Psoas muscle (tissue), 8 donors: ENCODE data around the gene UVSSA. TPM values are rescaled to one million over a fixed set of nuclear protein-coding genes. Genes with fewer than 3 reads are reported as not detected.
"Not testable (repeated sequence)": the region's sequence is repeated elsewhere in the genome, so short reads cannot be mapped to it uniquely, and the experiment has no call there.

Source experiments
- ATAC-seq, 4 donors: fragments of 200-7000 bp; cut with Tn5 transposase; one replicate each; pipeline ENCODE4 v1.9.1; 2020; ENCODE audit warnings: moderate library complexity in 3 of 4, mild to moderate bottlenecking in 2 of 4
- DNase-seq, 2 donors: peaks; one replicate each; pipeline ENCODE4 v3.0.0-alpha.2; 2020
- H3K27ac ChIP-seq: fragments of 200-600 bp; one replicate; pipeline ENCODE4 v1.8.0; 2022
- H3K27me3 ChIP-seq, 3 donors: fragments of 200-600 bp in 1 of 3; one replicate each; pipeline versions ENCODE4 v1.6.1 to v1.8.0; 2013 to 2022; ENCODE audit warnings: low read length in 2 of 3, mild to moderate bottlenecking in 2 of 3, moderate library complexity in 1 of 3; ENCODE audit not compliant: insufficient read depth in 3 of 3
- H3K36me3 ChIP-seq, 2 donors: fragments of 200-600 bp in 1 of 2; one replicate each; pipeline versions ENCODE4 v1.6.1 to v1.8.0; 2013 to 2022; ENCODE audit warnings: low read depth in 1 of 2, mild to moderate bottlenecking in 1 of 2, moderate library complexity in 1 of 2; ENCODE audit not compliant: insufficient read depth in 1 of 2
- H3K4me1 ChIP-seq: fragments of 200-600 bp; one replicate; pipeline ENCODE4 v1.8.0; 2022
- H3K4me3 ChIP-seq: fragments of 200-600 bp; one replicate; pipeline ENCODE4 v1.8.0; 2022; ENCODE audit warnings: mild to moderate bottlenecking
- H3K9me3 ChIP-seq: fragments of 200-600 bp; one replicate; pipeline ENCODE4 v1.8.0; 2022
- WGBS, 3 donors: extraction: QIAGEN DNeasy Blood & Tissue Kit; methylation state at CpG; one replicate each; pipeline versions ENCODE4 v1.1.6 to v1.1.7; 2013; 5-methylcytosine and 5-hydroxymethylcytosine counted together
- intact Hi-C, 2 donors: fragments of 100-400 bp; cut with DNase I; formaldehyde crosslinking; loops; one replicate each; pipeline versions ENCODE4 v1.11.0 to v1.14.2; 2022
- polyA plus RNA-seq, 3 donors: library from polyadenylated mRNA; stranded (reverse); fragments of 200-250 nt; gene quantifications; one replicate each; pipeline ENCODE4 v1.2.3, GENCODE V29; 2013
- total RNA-seq, 4 donors: library from RNA; stranded (reverse); fragmentation: NEBNext Ultra II Directional in 2 of 4; extraction: Animal tissue kit (Norgen Biotek cat#: 25700) in 2 of 4; gene quantifications; one replicate each; pipeline versions ENCODE4 v1.2.1 to v1.2.4, GENCODE V29; 2021 to 2023
- TF ChIP-seq, protein P1 (sequence below): fragments of 200-600 bp; IDR thresholded peaks from one replicate; pipeline ENCODE4 v1.8.0; 2022; ENCODE audit warnings: antibody characterized with exemption
- donor health status: healthy with polysubstance abuse.
- donor health status: DM: no; HTN: no; CAD: no; lungs with moderate emphysema.
- donor health status: Bipolar disorder and iron deficiency.
- donor health status: healthy.
- donor health status: DM: yes; HTN: yes; CAD: no.
- donor health status: DM: no; HTN: no; CAD: no.
- donor health status: DM: no; HTN: no; CAD: no.
- donor health status: DM: yes; HTN: yes; CAD: no.

The UVSSA gene
- total and polyA plus RNA-seq, 7 donors, result 1.9 to 9.4 (median 7.7) TPM

DNA sequence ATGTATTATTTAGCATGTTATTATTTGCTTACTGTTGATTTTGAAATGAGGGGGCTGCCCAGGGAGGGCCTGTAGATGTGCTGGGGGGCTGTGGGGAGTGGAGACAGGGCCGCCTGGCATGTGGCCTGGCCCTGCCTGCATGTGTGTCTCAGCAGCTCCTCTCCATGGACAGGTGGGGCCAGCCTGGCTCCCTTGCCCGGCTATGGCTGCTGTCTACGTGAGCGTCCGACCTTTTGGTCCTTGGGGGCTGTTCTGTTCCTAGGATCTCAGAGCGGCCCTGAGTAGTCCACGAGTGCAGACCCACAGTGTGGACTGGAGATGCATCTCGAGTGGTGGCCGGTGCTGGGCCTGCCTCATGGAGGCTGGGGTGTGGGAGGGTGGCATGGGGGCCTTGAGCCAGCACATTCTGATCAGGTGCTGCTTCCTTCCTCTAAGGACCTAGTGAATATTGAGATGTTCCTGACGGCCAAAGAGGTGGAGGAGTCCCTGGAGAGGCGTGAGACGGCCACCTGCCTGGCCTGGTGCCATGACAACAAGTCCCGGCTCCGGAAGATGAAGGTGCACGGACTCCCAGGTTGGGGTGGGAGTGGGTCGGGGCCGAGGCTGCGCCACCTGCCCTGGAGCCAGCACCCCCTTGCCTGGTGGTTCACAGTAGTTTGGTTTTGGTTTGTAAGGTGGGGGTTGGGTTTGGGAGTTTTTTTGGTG is 24.9 kb upstream of the UVSSA start:
- Histone ChIP-seq H3K9me3 (no peaks in the 10 kb centered on the region), H3K27ac (no peak overlapping the region), H3K4me3 (no peak overlapping the region), H3K36me3 (peaks cover 2 to 61% of the 10 kb centered on the region in 2 donors), H3K4me1 (peaks cover 5% of the 10 kb centered on the region), H3K27me3 (no peaks in the 10 kb centered on the region)
- ATAC-seq (no peak), DNase-seq (peak; percentile 5 to 44)
- TF ChIP-seq, protein P1, sequence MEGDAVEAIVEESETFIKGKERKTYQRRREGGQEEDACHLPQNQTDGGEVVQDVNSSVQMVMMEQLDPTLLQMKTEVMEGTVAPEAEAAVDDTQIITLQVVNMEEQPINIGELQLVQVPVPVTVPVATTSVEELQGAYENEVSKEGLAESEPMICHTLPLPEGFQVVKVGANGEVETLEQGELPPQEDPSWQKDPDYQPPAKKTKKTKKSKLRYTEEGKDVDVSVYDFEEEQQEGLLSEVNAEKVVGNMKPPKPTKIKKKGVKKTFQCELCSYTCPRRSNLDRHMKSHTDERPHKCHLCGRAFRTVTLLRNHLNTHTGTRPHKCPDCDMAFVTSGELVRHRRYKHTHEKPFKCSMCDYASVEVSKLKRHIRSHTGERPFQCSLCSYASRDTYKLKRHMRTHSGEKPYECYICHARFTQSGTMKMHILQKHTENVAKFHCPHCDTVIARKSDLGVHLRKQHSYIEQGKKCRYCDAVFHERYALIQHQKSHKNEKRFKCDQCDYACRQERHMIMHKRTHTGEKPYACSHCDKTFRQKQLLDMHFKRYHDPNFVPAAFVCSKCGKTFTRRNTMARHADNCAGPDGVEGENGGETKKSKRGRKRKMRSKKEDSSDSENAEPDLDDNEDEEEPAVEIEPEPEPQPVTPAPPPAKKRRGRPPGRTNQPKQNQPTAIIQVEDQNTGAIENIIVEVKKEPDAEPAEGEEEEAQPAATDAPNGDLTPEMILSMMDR, result no peak
- intact Hi-C loops, result no loop called here
- 87 to 90% (median 90%) methylated on average over 18 of the region's 18 CpGs for WGBS, 3 donors

DNA sequence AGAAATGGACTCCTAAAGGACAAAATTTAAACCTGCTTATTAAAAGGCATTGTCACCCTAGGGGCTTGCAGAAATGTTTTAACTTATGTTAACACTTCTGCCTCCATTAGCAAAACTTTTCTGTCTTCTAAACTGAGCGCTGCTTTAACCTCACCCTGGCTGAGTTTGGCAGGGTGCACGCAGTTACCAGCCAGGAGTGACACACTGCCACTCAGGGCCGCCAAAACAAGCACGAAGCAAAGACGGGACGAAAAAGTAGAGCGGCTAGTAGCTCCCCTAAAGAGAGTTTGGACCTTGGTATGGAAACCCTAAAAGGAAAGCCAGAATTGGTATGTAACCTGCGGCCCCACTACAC is 23.8 kb upstream of the UVSSA start:
- 51 to 71% (median 67%) methylated on average over 8 of the region's 8 CpGs for WGBS, 3 donors
- ATAC-seq (peak in 2 of 4 donors; percentile 61 to 64), DNase-seq (peak; percentile 7 to 46)
- H3K9me3 ChIP-seq, result no peaks in the 10 kb centered on the region
- intact Hi-C loops, result no loop called here
- TF ChIP-seq, protein P1, result no peak
- no peak overlapping the region for H3K4me3 ChIP-seq
- no peaks in the 10 kb centered on the region for H3K27me3 ChIP-seq
- H3K4me1 ChIP-seq, result peaks cover 5% of the 10 kb centered on the region
- H3K27ac ChIP-seq, result peak overlapping the region; percentile 36
- peaks cover 2 to 62% of the 10 kb centered on the region in 2 donors for H3K36me3 ChIP-seq

DNA sequence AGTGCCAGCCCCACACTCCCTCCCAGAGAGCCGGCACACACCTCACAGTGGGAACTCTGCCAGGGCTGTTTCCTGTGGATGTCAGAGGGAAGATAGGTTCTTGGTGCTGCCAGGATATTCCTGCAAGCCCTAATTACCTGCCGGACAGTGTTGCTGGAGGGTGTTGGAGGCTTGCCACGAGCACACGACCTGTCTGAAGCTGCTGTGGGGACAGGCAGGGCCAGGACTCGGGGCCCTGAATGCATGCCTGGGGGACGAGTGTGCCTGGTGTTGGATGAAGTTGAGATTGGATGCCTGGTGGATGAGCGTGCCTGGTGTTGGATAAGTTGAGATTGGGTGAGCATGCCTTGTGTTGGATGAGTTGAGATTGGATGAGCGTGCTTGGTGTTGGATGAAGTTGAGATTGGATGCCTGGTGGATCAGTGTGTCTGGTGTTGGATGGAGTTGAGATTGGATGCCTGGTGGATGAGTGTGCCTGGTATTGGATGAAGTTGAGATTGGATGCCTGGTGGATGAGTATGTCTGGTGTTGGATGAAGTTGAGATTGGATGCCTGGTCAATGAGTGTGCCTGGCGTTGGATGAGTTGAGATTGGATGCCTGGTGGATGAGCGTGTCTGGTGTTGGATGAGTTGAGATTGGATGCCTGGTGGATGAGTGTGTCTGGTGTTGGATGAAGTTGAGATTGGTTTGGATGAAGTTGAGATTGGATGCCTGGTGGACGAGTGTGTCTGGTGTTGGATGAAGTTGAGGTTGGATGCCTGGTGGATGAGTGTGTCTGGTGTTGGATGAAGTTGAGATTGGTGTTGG is 23.2 kb upstream of the UVSSA start:
- DNase-seq, result peak in 1 of 2 donors; percentile 38
- H3K36me3 ChIP-seq, result peaks cover 5 to 62% of the 10 kb centered on the region in 2 donors

DNA sequence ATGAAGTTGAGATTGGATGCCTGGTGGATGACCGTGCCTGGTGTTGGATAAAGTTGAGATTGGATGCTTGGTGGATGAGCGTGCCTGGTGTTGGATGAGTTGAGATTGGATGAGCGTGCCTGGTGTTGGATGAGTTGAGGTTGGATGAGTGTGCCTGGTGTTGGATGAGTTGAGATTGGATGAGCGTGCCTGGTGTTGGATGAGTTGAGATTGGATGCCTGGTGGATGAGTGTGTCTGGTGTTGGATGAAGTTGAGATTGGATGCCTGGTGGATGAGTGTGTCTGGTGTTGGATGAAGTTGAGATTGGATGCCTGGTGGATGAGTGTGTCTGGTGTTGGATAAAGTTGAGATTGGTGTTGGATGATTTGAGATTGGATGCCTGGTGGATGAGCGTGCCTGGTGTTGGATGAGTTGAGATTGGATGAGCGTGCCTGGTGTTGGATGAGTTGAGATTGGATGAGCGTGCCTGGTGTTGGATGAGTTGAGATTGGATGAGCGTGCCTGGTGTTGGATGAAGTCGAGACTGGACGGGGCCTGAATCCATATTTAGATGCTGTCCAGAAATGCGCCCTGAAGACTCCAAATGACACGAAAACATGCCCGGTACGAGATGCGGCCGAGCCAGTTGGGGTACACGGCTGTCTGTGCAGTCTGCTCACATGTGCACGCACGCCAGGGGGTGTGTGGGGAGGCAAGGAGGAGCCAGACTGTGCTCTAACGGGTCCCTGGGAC is 22.4 kb upstream of the UVSSA start:
- ATAC-seq, H3K27me3 ChIP-seq, H3K27ac ChIP-seq, H3K9me3 ChIP-seq, H3K4me1 ChIP-seq, H3K4me3 ChIP-seq, intact Hi-C loops: not testable (repeated sequence)
- H3K36me3 ChIP-seq, result peaks cover 5 to 62% of the 10 kb centered on the region in 2 donors
- WGBS, 3 donors, result 83 to 94% (median 88%) methylated on average over 20 of the region's 20 CpGs
- DNase-seq, result peak in 1 of 2 donors; percentile 30

More for the DNA sequence above, 23.2 kb upstream of the UVSSA start:
- Histone ChIP-seq H3K9me3 (no peaks in the 10 kb centered on the region), H3K27ac (peak overlapping the region; percentile 36), H3K4me1 (peaks cover 4% of the 10 kb centered on the region), H3K4me3 (no peak overlapping the region), H3K27me3 (no peaks in the 10 kb centered on the region)
- intact Hi-C loops, result no loop called here
- ATAC-seq, result peak in 3 of 4 donors; percentile 21 to 33 (median 21)
- TF ChIP-seq, protein P1, result no peak
- 59 to 83% (median 70%) methylated on average over 11 of the region's 11 CpGs for WGBS, 3 donors

DNA sequence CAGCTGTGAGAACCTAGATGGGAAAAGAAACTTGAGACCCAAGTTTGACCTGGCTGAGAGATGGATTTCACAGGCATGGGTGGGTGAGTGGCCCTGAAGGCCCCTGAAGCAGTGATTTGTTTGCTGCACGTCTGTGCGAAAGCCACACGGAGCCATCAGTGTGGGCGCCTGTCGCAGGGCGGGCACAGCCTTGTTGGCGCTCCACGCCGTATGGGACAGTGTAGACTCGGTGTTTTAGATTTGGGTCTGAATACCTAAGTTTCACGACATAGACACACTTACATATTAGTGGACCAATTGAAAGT is 21.9 kb upstream of the UVSSA start:
- DNase-seq (no peak), ATAC-seq (no peak)
- Histone ChIP-seq H3K36me3 (peaks cover 5 to 65% of the 10 kb centered on the region in 2 donors), H3K27me3 (no peaks in the 10 kb centered on the region), H3K4me3 (no peak overlapping the region), H3K27ac (no peak overlapping the region), H3K9me3 (no peaks in the 10 kb centered on the region), H3K4me1 (peaks cover 7% of the 10 kb centered on the region)
- intact Hi-C loops, result no loop called here
- TF ChIP-seq, protein P1, result no peak
- 96 to 97% (median 96%) methylated on average over 11 of the region's 11 CpGs for WGBS, 3 donors
